Upper lobe of left lung (tissue), 4 donors: ENCODE data around the gene KLHL17.

ENCODE experiments used
- CTCF ChIP-seq, 6 experiments: fragments of 450-650 bp in 4 of 6; fragments of 200-600 bp in 2 of 6; sonication (generic) in 2 of 6; IDR thresholded peaks; one replicate each; pipeline ENCODE4 v1.5.1; 2016 to 2019; ENCODE audit warnings: antibody characterized with exemption in 6 of 6
- POLR2A ChIP-seq, 4 donors: fragments of 450-650 bp; IDR thresholded peaks; one replicate each; pipeline ENCODE4 v1.5.1; 2016 to 2017; ENCODE audit warnings: antibody characterized with exemption in 4 of 4, mild to moderate bottlenecking in 2 of 4

- no peak for TF ChIP-seq CTCF (IDR thresholded peaks at IDR 0.05)
- TF ChIP-seq POLR2A (IDR thresholded peaks at IDR 0.05), result no peak
Observed at GRCh38 chr1:910881-911721, 49.3 kb upstream of the KLHL17 start.
